ENCODE data around the gene ETFBKMT.
"Not testable (repeated sequence)": the region's sequence is repeated elsewhere in the genome, so short reads cannot be mapped to it uniquely, and the experiment has no call there.

The ETFBKMT gene

DNA sequence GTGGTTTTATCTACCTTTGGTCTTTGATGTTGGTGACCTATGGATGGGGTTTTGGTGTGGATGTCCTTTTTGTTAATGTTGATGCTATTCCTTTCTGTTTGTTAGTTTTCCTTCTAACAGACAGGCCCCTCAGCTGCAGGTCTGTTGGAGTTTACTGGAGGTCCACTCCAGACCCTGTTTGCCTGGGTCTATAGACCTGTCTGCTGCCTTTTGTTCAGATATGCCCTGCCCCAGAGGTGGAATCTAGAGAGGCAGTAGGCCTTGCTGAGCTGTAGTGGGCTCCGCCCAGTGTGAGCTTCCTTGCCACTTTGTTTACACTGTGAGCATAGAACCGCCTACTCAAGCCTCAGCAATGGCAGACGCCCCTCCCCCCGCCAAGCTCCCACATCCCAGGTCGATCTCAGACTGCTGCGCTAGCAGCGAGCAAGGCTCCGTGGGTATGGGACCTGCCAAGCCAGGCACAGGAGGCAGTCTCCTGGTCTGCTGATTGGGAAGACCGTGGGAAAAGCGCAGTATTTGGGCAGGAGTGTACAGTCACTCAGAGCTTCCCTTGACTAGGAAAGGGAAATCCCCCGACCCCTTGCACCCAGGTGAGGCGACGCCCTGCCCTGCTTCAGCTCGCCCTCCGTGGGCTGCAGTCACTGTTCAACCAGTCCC is 59.2 kb downstream of the ETFBKMT start:
- DNase-seq (ENCODE audit: low read depth) = not testable (repeated sequence)

GRCh38 chr12:31722580-31722979 is 63.1 kb downstream of the ETFBKMT start:
- DNase-seq (ENCODE audit: low read depth) = no peak

Measured in stimulated activated CD8-positive, alpha-beta memory T cell treated with anti-CD3 and anti-CD28 coated beads, Interleukin-12 subunit alpha, Interleukin-12 subunit beta, amount 100 ng/mL, for 4 hours (primary cell).